ENCODE results near the gene KRTAP4-7.

KRTAP4-7 gene

GRCh38 chr17:41131979-41132378 is 48.0 kb downstream of the KRTAP4-7 start:
- Histone ChIP-seq H3K4me3 (ENCODE audit: extremely low read depth, insufficient read depth, low read length, poor library complexity, severe bottlenecking) (no peak overlapping the region), H3K9me3 (ENCODE audit: control insufficient read depth, low read length) (no peaks in the 10 kb centered on the region), H3K36me3 (ENCODE audit: control insufficient read depth, insufficient read depth, low read length) (no peaks in the 10 kb centered on the region), H3K27ac (ENCODE audit: low read depth, low read length, severe bottlenecking) (no peak overlapping the region), H3K4me1 (ENCODE audit: control insufficient read depth, insufficient read depth, low read length, poor library complexity, severe bottlenecking) (no peaks in the 10 kb centered on the region)
- WGBS, 2 experiments (ENCODE audit: insufficient coverage in 2 of 2): 100% methylated on average over 2 to 3 of the region's 3 CpGs

GRCh38 chr17:41133880-41134735 is 50.2 kb downstream of the KRTAP4-7 start:
- Histone ChIP-seq H3K4me1 (ENCODE audit: control insufficient read depth, insufficient read depth, low read length, poor library complexity, severe bottlenecking) (no peaks in the 10 kb centered on the region), H3K27ac (ENCODE audit: low read depth, low read length, severe bottlenecking) (no peak overlapping the region), H3K36me3 (ENCODE audit: control insufficient read depth, insufficient read depth, low read length) (no peaks in the 10 kb centered on the region), H3K9me3 (ENCODE audit: control insufficient read depth, low read length) (no peaks in the 10 kb centered on the region), H3K4me3 (ENCODE audit: extremely low read depth, insufficient read depth, low read length, poor library complexity, severe bottlenecking) (no peak overlapping the region)
- 80 to 86% methylated on average over 1 of the region's 2 CpGs for WGBS, 2 experiments (ENCODE audit: insufficient coverage in 2 of 2)

All from mesodermal cell (in vitro differentiated cells).